GM12873 (cell line): Measurements from ENCODE around the gene PSAP.
A peak's percentile ranks its signal among the peaks of the same experiment; 100 is the strongest.

ENCODE experiments used
- CTCF ChIP-seq: IDR thresholded peaks from 2 replicates; pipeline ENCODE4 v1.5.1; 2012; ENCODE audit warnings: low read depth, mild to moderate bottlenecking, moderate library complexity, low read length, control low read depth; ENCODE audit not compliant: insufficient read depth; ENCODE audit errors: missing control alignments

Gene PSAP

GRCh38 chr10:71889388-71889987 lies 38.4 kb upstream of the PSAP start:
- TF ChIP-seq CTCF = no peak

GRCh38 chr10:71888623-71889387 lies 37.8 kb upstream of the PSAP start:
- TF ChIP-seq CTCF = peak; percentile 24

- no peak for TF ChIP-seq CTCF
Observed at GRCh38 chr10:71888248-71888622, 37.2 kb upstream of the PSAP start.

- no peak for TF ChIP-seq CTCF
Observed at GRCh38 chr10:71887743-71888142, 36.7 kb upstream of the PSAP start.

GRCh38 chr10:71882813-71883659 lies 32.0 kb upstream of the PSAP start:
- no peak for TF ChIP-seq CTCF

- no peak for TF ChIP-seq CTCF
Observed at GRCh38 chr10:71881647-71882355, 30.8 kb upstream of the PSAP start.
